DOHH2 (cell line): ENCODE measurements around the gene CALHM3.

ENCODE experiments used
- H3F3A ChIP-seq: fragments of 200-600 bp; sonication (generic), shearing (Covaris generic); 2 replicates; pipeline ENCODE4 v1.6.0; 2016; ENCODE audit warnings: antibody characterized with exemption, mild to moderate bottlenecking; ENCODE audit not compliant: control insufficient read depth, insufficient read depth
- H3K27ac ChIP-seq: fragments of 200-600 bp; sonication (generic); 2 replicates; pipeline ENCODE4 v1.5.1; 2014; ENCODE audit warnings: low read depth, mild to moderate bottlenecking, low read length, moderate library complexity
- H3K27me3 ChIP-seq: fragments of 200-600 bp; sonication (generic); 2 replicates; pipeline ENCODE4 v1.6.1; 2014; ENCODE audit warnings: mild to moderate bottlenecking, low read length, mixed read lengths; ENCODE audit not compliant: control insufficient read depth
- H3K36me3 ChIP-seq: fragments of 200-600 bp; sonication (generic); 2 replicates; pipeline ENCODE4 v1.6.1; 2014; ENCODE audit warnings: mild to moderate bottlenecking, low read length, moderate library complexity, mixed read lengths; ENCODE audit not compliant: control insufficient read depth
- H3K4me1 ChIP-seq: fragments of 200-600 bp; sonication (generic); 2 replicates; pipeline ENCODE4 v1.6.1; 2014; ENCODE audit warnings: mild to moderate bottlenecking, low read length, mixed read lengths; ENCODE audit not compliant: control insufficient read depth
- H3K4me2 ChIP-seq: fragments of 200-600 bp; sonication (generic); 2 replicates; pipeline ENCODE4 v1.6.0; 2014; ENCODE audit warnings: mild to moderate bottlenecking, low read length, moderate library complexity
- H3K4me3 ChIP-seq: fragments of 200-600 bp; sonication (generic); 2 replicates; pipeline ENCODE4 v1.5.1; 2014; ENCODE audit warnings: mild to moderate bottlenecking, low read length, mixed read lengths
- H3K79me2 ChIP-seq: fragments of 200-600 bp; sonication (generic); 2 replicates; pipeline ENCODE4 v1.6.1; 2014; ENCODE audit warnings: mild to moderate bottlenecking, low read length, mixed read lengths; ENCODE audit not compliant: control insufficient read depth
- H3K9me2 ChIP-seq: fragments of 200-600 bp; sonication (generic); replicated peaks from 2 replicates; pipeline ENCODE4 v1.6.1; 2014; ENCODE audit warnings: mild to moderate bottlenecking, low read length, mixed read lengths; ENCODE audit not compliant: control insufficient read depth
- H3K9me3 ChIP-seq: fragments of 200-600 bp; sonication (generic); 2 replicates; pipeline ENCODE4 v1.6.1; 2014; ENCODE audit warnings: antibody characterized with exemption, low read length, mixed read lengths; ENCODE audit not compliant: control insufficient read depth, insufficient read depth
- H4K20me1 ChIP-seq: fragments of 200-600 bp; sonication (generic); 2 replicates; pipeline ENCODE4 v1.6.0; 2014; ENCODE audit warnings: low read depth, mild to moderate bottlenecking, antibody characterized with exemption, low read length, moderate library complexity; ENCODE audit not compliant: control insufficient read depth, insufficient read depth
- EZH2phosphoT487 ChIP-seq: fragments of 200-600 bp; sonication (generic); IDR thresholded peaks from 2 replicates; pipeline ENCODE4 v1.6.1; 2017; ENCODE audit warnings: borderline replicate concordance, mild to moderate bottlenecking, antibody characterized with exemption, low read length, moderate library complexity, mixed read lengths
- TF ChIP-seq, protein P1 (sequence below): fragments of 200-600 bp; sonication (generic); IDR thresholded peaks from one replicate; pipeline ENCODE4 v1.5.1; 2014; ENCODE audit warnings: antibody characterized with exemption, mild to moderate bottlenecking, low read depth, low read length; ENCODE audit not compliant: poor library complexity, severe bottlenecking

Gene CALHM3

DNA sequence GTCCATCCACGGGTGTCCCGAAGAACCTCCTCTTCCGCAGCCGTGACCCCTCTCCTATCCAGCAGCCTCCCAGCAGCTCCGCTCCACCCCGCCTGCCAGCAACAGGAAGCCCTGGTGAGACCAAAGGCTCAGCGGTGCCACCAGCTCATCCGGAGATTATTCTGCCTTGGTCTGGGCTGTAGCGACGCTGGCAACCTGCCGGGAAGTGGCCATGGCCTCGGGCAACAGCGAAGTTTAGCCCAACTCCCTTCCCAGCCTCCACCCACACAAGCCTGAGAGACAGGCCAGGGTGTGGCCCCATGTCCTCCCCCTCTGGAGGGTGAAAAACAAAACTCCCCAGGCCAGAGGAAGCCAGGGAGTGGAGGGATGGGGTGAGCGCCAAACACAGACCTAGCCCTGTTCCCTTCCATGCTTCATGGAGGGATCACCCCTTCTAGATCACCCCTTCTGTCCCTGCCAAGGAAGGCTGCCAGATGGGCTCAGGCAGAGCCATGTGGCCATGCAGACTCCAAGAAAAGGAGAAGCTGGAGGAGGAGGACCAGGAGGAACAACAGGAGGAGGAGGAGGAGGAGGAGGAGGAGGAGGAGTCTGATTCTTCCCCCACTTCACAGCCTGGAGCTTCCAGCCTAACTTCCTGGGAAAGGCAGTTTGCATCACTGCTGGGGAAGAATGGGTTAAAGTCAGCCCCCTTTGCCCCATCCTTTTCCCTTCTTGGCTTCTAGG is 27.8 kb downstream of the CALHM3 start:
- no peak overlapping the region for H3K4me3 ChIP-seq
- H3K79me2 ChIP-seq = no peaks in the 10 kb centered on the region
- H3K9me3 ChIP-seq = no peaks in the 10 kb centered on the region
- H3K36me3 ChIP-seq = peaks cover 33% of the 10 kb centered on the region
- no peaks in the 10 kb centered on the region for H3K27me3 ChIP-seq
- H3F3A ChIP-seq = peaks cover 6% of the 10 kb centered on the region; the same call in 1 of the 2 replicates
- H4K20me1 ChIP-seq = no peaks in the 10 kb centered on the region
- no peak overlapping the region for H3K27ac ChIP-seq
- TF ChIP-seq EZH2phosphoT487 = no peak
- TF ChIP-seq, protein P1, sequence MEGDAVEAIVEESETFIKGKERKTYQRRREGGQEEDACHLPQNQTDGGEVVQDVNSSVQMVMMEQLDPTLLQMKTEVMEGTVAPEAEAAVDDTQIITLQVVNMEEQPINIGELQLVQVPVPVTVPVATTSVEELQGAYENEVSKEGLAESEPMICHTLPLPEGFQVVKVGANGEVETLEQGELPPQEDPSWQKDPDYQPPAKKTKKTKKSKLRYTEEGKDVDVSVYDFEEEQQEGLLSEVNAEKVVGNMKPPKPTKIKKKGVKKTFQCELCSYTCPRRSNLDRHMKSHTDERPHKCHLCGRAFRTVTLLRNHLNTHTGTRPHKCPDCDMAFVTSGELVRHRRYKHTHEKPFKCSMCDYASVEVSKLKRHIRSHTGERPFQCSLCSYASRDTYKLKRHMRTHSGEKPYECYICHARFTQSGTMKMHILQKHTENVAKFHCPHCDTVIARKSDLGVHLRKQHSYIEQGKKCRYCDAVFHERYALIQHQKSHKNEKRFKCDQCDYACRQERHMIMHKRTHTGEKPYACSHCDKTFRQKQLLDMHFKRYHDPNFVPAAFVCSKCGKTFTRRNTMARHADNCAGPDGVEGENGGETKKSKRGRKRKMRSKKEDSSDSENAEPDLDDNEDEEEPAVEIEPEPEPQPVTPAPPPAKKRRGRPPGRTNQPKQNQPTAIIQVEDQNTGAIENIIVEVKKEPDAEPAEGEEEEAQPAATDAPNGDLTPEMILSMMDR = no peak
- peaks cover 12% of the 10 kb centered on the region; the same call in 1 of the 2 replicates for H3K4me1 ChIP-seq
- no peaks in the 10 kb centered on the region for H3K9me2 ChIP-seq
- peak overlapping the region; percentile 44 for H3K4me2 ChIP-seq

DNA sequence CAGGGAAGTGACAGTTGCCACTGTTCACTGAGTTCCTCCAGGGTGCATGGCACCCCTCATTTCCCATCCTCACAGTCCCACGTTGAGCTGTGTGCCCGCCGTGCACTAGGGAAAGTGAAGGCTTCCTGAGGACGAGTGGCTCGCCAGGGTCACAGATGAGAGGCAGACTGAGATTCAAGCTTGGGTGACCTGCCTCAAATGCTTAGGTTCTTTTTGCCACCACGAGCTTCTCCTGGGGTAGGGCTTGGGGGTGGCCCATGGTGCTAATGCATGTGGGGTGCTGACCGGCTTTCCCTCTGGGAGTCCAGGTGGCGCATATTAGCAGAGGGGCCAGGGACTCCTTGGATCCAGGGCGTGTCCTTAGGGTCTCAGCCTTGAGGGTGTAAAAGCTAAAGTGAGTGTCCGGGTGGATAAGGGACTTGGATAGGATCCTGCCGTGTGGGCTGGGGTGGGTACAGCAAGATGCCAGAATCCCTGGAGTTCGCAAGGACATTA is 28.8 kb downstream of the CALHM3 start:
- Histone ChIP-seq H4K20me1 (no peaks in the 10 kb centered on the region), H3K36me3 (peaks cover 43% of the 10 kb centered on the region), H3K9me3 (no peaks in the 10 kb centered on the region), H3K4me2 (no peak overlapping the region), H3K9me2 (no peaks in the 10 kb centered on the region), H3K4me1 (peaks cover 12% of the 10 kb centered on the region; the same call in 1 of the 2 replicates), H3K27me3 (no peaks in the 10 kb centered on the region), H3K27ac (no peak overlapping the region), H3F3A (peaks cover 6% of the 10 kb centered on the region; the same call in 1 of the 2 replicates), H3K4me3 (no peak overlapping the region), H3K79me2 (no peaks in the 10 kb centered on the region)
- no peak for TF ChIP-seq EZH2phosphoT487
- TF ChIP-seq, protein P1 = no peak

DNA sequence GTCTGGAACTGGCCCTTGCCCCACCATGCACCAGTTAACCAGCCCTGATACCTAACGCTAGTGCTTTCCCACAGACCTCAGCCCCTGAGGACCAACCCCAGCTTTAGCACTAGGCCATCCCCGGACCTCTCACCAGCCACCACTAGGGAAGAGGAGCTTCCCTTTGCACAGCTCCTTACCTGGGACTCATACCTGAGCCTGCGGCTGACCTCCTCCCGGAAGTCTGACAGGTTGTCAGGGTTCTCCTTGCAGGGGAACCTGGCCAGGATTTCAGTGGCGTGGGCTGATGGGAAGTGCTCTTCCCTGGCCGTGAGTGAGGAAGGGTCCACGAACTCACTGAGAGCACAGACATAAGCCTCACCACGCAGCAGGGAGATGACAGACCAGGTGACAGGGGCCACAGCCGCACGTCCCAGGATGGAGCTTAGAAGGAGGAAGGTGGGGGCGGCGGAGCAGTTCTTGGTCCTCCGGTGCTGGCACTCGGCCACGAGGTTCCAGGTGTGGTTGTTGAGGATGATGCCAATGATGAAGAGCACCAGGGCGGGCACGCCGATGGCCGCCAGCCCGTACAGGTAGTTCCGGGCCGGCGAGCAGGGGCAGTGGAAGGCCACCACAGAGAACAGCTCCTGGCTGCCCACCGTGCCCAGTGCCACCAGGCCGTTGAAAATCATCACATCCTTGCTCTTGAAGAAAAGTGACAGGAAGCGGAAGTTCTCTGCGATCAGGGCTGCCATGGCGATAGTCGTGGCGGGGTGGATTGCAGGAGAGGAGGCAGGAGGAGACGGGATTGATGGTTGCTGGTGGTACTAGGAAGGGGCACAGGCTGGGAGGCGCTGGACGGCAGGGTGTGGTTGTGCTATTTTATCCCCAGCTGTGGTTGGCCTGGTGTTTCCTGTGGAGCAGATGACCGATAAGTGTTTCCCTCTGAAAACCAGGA is 29.6 kb downstream of the CALHM3 start:
- Histone ChIP-seq H3K27ac (no peak overlapping the region), H3K27me3 (no peaks in the 10 kb centered on the region), H3K79me2 (no peaks in the 10 kb centered on the region), H3K4me3 (no peak overlapping the region), H4K20me1 (no peaks in the 10 kb centered on the region), H3K4me1 (peaks cover 12% of the 10 kb centered on the region; the same call in 1 of the 2 replicates), H3K36me3 (peaks cover 50% of the 10 kb centered on the region), H3K4me2 (no peak overlapping the region), H3K9me2 (no peaks in the 10 kb centered on the region), H3F3A (peaks cover 6% of the 10 kb centered on the region; the same call in 1 of the 2 replicates), H3K9me3 (no peaks in the 10 kb centered on the region)
- TF ChIP-seq, protein P1 = no peak
- TF ChIP-seq EZH2phosphoT487 = no peak
